ENCODE results near the gene IFNGR2.
"Not testable (repeated sequence)": the region's sequence is repeated elsewhere in the genome, so short reads cannot be mapped to it uniquely, and the experiment has no call there.

DNA sequence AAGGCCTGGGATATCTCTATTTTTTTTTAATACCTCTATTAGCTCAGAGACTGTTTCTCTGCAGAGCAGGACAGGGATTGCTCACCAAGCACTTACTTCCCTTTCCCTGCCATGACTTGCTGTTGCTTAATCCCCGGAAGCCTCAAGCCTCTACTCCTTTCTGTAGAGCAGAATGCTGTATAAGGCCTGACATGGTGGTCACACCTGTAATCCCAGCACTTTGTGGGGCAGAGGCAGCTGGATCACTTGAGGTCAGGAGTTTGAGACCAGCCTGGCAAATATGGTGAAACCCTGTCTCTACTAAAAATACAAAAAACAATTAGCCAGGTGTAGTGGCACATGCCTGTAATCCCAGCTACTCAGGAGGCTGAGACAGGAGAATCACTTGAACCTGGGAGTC lies 23.3 kb upstream of the IFNGR2 start:
- TF ChIP-seq CTCF (IDR thresholded peaks at IDR 0.05); POLR2AphosphoS5 (IDR thresholded peaks at IDR 0.05; ENCODE audit: low read depth, low read length); REST (IDR thresholded peaks at IDR 0.05; ENCODE audit: insufficient read depth in 1 of 2, low read depth in 2 of 2, low read length in 1 of 2); TCF7L2 (IDR thresholded peaks at IDR 0.05; ENCODE audit: low read depth, low read length); SIN3A (IDR thresholded peaks at IDR 0.05; ENCODE audit: borderline replicate concordance, insufficient read depth, low read depth, low read length): not testable (repeated sequence)
